Fibroblast of skin of back (primary cell): Measurements from ENCODE around the gene ANP32D.
"Not testable (repeated sequence)": the region's sequence is repeated elsewhere in the genome, so short reads cannot be mapped to it uniquely, and the experiment has no call there.

ENCODE experiments used
- DNase-seq: peaks from one replicate; pipeline ENCODE4 v3.0.0-alpha.2; 2013

ANP32D gene

GRCh38 chr12:48506836-48507235, 34.5 kb downstream of the ANP32D start:
- not testable (repeated sequence) for DNase-seq

- DNase-seq: no peak
Observed at GRCh38 chr12:48508987-48509386, 36.6 kb downstream of the ANP32D start.

GRCh38 chr12:48510111-48510510, 37.8 kb downstream of the ANP32D start:
- no peak for DNase-seq

DNA sequence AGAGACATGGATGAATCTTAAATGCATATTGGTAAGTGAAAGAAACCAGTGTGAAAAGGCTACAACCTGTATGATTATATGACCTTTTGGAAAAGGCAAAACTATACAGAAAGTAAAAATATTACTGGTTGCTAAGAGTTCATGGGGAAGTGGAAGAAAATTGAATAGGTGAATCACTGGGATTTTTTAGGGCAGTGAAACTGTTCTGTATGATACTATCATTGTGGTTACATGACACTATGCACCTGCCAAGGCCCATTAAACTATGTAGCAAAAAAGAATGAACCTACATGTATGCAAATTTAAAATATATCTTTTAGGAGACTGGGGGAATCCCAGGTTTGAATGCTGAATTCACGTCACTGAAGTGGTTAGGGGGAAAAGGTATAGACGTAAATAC, 40.5 kb downstream of the ANP32D start:
- no peak for DNase-seq

- DNase-seq: no peak
Observed at GRCh38 chr12:48514728-48515127, 42.4 kb downstream of the ANP32D start.

- DNase-seq: not testable (repeated sequence)
Observed at GRCh38 chr12:48520381-48520780, 48.0 kb downstream of the ANP32D start.
